ENCODE results near the gene URM1.

Gene URM1

DNA sequence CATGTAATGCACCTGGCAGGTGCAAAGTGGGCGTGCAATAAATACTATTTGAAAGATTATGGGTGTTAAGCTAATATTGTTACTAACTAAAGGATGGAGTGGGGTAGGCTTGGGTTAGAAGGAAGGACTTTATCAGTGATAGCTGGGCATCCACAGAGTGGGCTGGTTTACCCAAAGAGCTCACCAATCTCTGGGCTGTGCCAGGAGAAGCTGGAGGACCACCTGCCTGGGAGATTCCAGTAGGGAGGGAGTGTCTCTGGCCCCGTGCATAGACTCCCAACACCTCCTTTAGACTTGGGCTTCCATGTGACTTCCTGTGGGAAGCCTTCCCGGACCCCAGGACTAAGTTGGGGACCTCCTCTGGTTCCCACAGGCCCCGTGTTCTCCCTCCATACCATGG is 5.6 kb upstream of the URM1 start:
- no peak for DNase-seq (ENCODE audit: low read depth)
- TF ChIP-seq, protein P1, sequence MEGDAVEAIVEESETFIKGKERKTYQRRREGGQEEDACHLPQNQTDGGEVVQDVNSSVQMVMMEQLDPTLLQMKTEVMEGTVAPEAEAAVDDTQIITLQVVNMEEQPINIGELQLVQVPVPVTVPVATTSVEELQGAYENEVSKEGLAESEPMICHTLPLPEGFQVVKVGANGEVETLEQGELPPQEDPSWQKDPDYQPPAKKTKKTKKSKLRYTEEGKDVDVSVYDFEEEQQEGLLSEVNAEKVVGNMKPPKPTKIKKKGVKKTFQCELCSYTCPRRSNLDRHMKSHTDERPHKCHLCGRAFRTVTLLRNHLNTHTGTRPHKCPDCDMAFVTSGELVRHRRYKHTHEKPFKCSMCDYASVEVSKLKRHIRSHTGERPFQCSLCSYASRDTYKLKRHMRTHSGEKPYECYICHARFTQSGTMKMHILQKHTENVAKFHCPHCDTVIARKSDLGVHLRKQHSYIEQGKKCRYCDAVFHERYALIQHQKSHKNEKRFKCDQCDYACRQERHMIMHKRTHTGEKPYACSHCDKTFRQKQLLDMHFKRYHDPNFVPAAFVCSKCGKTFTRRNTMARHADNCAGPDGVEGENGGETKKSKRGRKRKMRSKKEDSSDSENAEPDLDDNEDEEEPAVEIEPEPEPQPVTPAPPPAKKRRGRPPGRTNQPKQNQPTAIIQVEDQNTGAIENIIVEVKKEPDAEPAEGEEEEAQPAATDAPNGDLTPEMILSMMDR (IDR thresholded peaks at IDR 0.05; ENCODE audit: low read depth, low read length): no peak
- TF ChIP-seq, protein P2, sequence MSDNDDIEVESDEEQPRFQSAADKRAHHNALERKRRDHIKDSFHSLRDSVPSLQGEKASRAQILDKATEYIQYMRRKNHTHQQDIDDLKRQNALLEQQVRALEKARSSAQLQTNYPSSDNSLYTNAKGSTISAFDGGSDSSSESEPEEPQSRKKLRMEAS (IDR thresholded peaks at IDR 0.05; ENCODE audit: low read depth, low read length): no peak
- TF ChIP-seq MYC (IDR thresholded peaks at IDR 0.05; ENCODE audit: low read depth, low read length) (no peak), POLR2A (IDR thresholded peaks at IDR 0.05; ENCODE audit: extremely low read depth, insufficient read length) (no peak)
- H3K4me3 ChIP-seq (ENCODE audit: low read depth, low read length): no peak overlapping the region

DNA sequence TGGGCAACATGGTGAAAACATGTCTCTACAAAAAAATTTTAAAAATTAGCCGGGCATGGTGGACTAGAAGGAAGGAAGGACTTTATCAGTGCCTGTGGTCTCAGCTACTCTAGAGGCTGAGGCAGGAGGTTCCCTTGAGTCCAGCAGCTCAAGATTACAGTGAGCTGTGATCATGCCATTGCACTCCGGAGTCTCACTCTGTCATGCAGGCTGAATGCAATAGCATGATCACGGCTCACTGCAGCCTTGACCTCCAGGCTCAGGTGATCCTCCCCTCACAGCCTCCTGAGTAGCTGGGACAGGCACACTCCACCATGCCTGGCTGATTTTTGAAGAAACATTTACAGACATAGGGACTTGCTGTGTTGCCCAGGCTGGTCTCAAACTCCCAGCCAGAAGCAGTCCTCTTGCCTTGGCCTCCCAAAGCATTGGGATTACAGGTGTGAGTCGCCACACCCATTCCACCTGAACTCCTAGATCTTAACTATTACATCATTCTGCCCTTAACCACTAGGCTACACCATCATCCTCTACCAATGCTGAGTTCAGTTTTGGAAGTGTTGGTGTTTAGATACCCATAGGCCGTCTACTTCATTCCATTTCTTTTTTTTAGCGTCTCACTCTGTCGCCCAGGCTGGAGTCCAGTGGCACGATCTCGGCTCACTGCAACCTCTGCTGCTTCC is 2.0 kb upstream of the URM1 start:
- TF ChIP-seq MYC (IDR thresholded peaks at IDR 0.05; ENCODE audit: low read depth, low read length) (no peak), POLR2A (IDR thresholded peaks at IDR 0.05; ENCODE audit: extremely low read depth, insufficient read length) (no peak)
- TF ChIP-seq, protein P2 (IDR thresholded peaks at IDR 0.05; ENCODE audit: low read depth, low read length): no peak
- TF ChIP-seq, protein P1 (IDR thresholded peaks at IDR 0.05; ENCODE audit: low read depth, low read length): no peak
- no peak for DNase-seq (ENCODE audit: low read depth)
- no peak overlapping the region for H3K4me3 ChIP-seq (ENCODE audit: low read depth, low read length)

DNA sequence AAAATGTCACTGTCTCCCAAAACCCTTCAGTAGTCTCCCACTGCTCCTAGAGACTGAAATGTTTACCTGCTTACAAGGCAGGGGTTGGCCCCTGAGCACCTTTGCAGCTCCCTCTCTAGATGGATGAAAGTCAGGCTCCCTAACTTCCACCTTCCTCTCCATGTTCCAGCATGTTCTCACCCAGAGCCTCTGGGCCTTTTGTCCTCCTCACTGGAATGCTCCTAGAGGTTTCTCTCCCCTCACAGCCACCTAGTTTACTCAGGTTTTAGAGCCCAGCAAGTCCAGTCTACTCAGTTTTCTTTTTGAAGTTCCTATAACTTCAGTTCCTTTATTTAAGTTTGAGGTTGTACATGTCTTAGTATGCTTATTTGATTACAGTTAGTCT is 815 bp upstream of the URM1 start:
- TF ChIP-seq POLR2A (IDR thresholded peaks at IDR 0.05; ENCODE audit: extremely low read depth, insufficient read length) (no peak), MYC (IDR thresholded peaks at IDR 0.05; ENCODE audit: low read depth, low read length) (no peak)
- TF ChIP-seq, protein P1 (IDR thresholded peaks at IDR 0.05; ENCODE audit: low read depth, low read length): no peak
- TF ChIP-seq, protein P2 (IDR thresholded peaks at IDR 0.05; ENCODE audit: low read depth, low read length): no peak
- no peak for DNase-seq (ENCODE audit: low read depth)
- H3K4me3 ChIP-seq (ENCODE audit: low read depth, low read length): peak overlapping the region; percentile 100

DNA sequence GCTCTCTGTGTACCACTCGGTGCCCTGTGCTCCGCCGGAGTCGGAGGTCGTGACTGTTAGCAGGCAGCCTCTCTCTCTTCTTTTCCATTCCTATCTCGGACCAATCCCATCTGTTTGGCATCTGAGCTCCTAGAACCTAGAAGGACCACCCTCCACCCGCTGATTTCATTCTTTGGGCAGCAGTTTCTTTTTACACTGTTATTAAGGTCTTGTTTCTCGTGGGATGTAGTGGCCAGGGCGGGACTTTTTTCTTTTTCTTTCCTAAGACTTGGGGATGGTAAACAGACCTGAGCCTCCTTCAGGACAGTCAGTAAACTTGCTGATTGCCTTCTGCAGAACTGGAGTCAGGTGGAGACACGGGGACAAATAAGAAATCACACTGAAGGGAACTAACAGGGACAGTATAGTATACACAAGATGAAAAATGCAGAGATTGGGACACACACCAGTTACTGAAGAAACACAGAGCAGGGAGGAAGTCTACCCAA is 500 bp downstream of the URM1 start:
- no peak for TF ChIP-seq POLR2A (IDR thresholded peaks at IDR 0.05; ENCODE audit: extremely low read depth, insufficient read length)
- 0 out of 2 replicates have a peak, but pooled peaks have one; percentile 0 for TF ChIP-seq MYC (IDR thresholded peaks at IDR 0.05; ENCODE audit: low read depth, low read length)
- H3K4me3 ChIP-seq (ENCODE audit: low read depth, low read length): peak overlapping the region; percentile 100
- DNase-seq (ENCODE audit: low read depth): peak; percentile 14

DNA sequence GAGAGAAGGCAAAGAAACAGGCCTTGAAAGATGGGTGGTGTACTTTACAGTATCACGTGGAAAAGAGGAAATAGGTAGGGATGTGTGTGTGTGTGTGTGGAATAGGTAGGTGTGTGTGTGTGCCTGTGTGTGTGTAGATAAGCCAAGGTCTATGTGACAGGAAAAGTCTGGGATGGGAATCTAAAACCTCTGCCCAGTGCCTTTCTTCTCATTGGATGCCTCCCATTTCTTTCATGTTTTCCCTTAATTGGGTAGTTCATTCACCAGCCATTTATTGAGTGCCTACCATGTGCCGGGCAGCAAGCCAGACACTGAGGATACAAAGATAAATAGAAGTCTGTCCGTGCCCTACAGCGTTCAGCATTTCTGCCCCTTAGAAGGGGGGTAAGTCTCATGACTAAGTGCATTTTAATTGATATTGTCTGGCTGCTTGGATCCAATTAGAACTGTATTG is 1.0 kb downstream of the URM1 start:
- DNase-seq (ENCODE audit: low read depth): peak; percentile 15
- H3K4me3 ChIP-seq (ENCODE audit: low read depth, low read length): peak overlapping the region; percentile 100
- TF ChIP-seq, protein P2 (IDR thresholded peaks at IDR 0.05; ENCODE audit: low read depth, low read length): no peak
- TF ChIP-seq, protein P1 (IDR thresholded peaks at IDR 0.05; ENCODE audit: low read depth, low read length): no peak
- TF ChIP-seq MYC (IDR thresholded peaks at IDR 0.05; ENCODE audit: low read depth, low read length): no peak
- TF ChIP-seq POLR2A (IDR thresholded peaks at IDR 0.05; ENCODE audit: extremely low read depth, insufficient read length): no peak

DNA sequence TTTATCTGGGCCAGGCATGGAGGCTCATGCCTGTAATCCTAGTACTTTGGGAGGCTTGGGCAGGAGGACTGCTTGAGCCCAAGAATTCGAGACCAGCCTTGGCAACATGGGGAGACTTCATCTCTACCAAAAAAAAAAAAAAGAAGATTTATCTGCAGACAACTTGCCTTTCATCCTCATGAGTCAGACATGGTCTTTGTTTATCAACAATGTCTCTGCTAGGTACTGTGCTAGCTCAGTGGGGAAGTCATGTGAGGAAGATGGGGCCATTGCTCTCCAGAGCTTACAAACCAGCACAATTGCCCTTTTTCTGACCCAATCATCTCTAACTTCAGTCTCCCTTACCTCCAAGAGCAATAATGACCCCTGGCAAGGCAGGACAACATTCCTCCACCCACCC is 1.6 kb downstream of the URM1 start:
- peak overlapping the region; percentile 12 for H3K4me3 ChIP-seq (ENCODE audit: low read depth, low read length)
- no peak for DNase-seq (ENCODE audit: low read depth)
- TF ChIP-seq, protein P2 (IDR thresholded peaks at IDR 0.05; ENCODE audit: low read depth, low read length): no peak
- TF ChIP-seq MYC (IDR thresholded peaks at IDR 0.05; ENCODE audit: low read depth, low read length) (no peak), POLR2A (IDR thresholded peaks at IDR 0.05; ENCODE audit: extremely low read depth, insufficient read length) (no peak)
- TF ChIP-seq, protein P1 (IDR thresholded peaks at IDR 0.05; ENCODE audit: low read depth, low read length): no peak
